DMS 273 (cell line): ENCODE results near the gene CCZ1B.
"Not testable (repeated sequence)": the region's sequence is repeated elsewhere in the genome, so short reads cannot be mapped to it uniquely, and the experiment has no call there.

ENCODE experiments used
- DNase-seq: peaks from one replicate; lab custom pipeline; 2025; ENCODE audit not compliant: unreplicated experiment; lab: John Stamatoyannopoulos, UW

The CCZ1B gene

DNA sequence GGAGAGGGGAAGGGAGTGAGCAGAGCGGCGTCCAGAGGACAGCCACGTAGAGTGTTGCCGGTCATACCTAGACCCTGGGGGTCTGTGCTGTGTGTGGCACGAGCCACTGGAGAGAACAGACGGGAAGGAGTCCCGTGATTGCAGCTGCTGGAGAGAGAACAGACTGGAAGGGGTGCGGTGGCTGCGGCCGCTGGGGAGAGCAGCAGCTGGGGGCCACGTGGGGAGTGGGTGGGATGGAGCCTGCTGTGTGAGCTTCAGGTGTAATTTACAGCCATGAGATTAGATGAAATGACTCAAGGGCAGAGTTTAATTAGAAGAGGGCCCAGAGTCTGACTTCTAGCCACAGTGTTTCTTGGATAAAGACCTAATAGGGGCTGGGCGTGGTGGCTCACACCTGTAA lies 76.7 kb downstream of the CCZ1B start:
- DNase-seq: not testable (repeated sequence)
